SK-N-SH (cell line): ENCODE measurements around the gene MYMX. TPM values are rescaled to one million over a fixed set of nuclear protein-coding genes. Genes with fewer than 3 reads are reported as not detected.

Experiments used
- FOXM1 ChIP-seq: IDR thresholded peaks from 2 replicates; pipeline ENCODE4 v1.4.0; 2012; ENCODE audit warnings: low read depth, mild to moderate bottlenecking
- RXRA ChIP-seq: IDR thresholded peaks from 2 replicates; pipeline ENCODE4 v1.4.0; 2012; ENCODE audit warnings: low read depth, mild to moderate bottlenecking, borderline replicate concordance
- polyA plus RNA-seq, 3 experiments: library from polyadenylated mRNA; depleted of rRNA; stranded (reverse); fragments of >200 nt; gene quantifications; 2 replicates each; pipeline ENCODE4 v1.2.3, GENCODE V29; 2012
- small RNA-seq, 7 experiments: library from RNA; depleted of rRNA; stranded (forward); fragments of <200 nt; gene quantifications; one replicate each; pipeline ENCODE3, GENCODE V24; 2012

MYMX gene
- polyA plus RNA-seq, 1 of the 3 experiments (the other 2 are of a cell fraction): not detected

DNA sequence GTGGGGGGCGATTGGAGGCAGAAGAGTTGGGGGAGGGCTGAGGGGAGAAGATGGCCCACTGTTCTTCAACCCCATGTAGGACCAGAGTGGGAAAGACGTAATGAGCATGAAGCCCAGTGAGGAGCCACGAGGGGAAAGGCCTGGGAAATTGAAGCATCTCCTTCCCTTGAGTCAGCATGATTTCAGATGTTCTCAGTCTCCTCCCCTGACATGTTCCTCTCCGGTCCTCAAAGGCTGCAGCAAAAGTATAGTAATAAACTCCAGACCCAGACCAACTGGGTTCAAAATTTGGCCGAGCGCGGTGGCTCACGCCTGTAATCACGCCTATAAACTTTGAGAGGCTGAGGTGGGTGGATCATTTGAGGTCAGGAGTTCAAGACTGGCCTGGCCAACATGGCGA is 50.5 kb downstream of the MYMX start (continued):
- no peak for TF ChIP-seq FOXM1
- TF ChIP-seq RXRA: no peak

Small RNAs within 50 kb of the gene (small RNA-seq; reads per million reads assigned to genes)
- 0 reads per million in 7 experiments for gene RN7SL811P

Other genes starting within 250 kb of the MYMX start
- gene MRPL14, start 89.5 kb upstream of the MYMX start, polyA plus RNA-seq (2012; rRNA removed): 92.4 and 97.0 TPM in 2 replicates
- gene TMEM63B, start 89.4 kb upstream of the MYMX start, polyA plus RNA-seq (2012; rRNA removed): 52.7 and 63.2 TPM in 2 replicates
- gene CAPN11, start 58.1 kb upstream of the MYMX start, polyA plus RNA-seq (2012; rRNA removed): not detected in 2 replicates
- 44.5 and 49.7 TPM in 2 replicates for gene SLC29A1, start 6.7 kb downstream of the MYMX start, polyA plus RNA-seq (2012; rRNA removed)
- 843 and 1,069 TPM in 2 replicates for gene HSP90AB1, start 30.2 kb downstream of the MYMX start, polyA plus RNA-seq (2012; rRNA removed)
- 125 and 163 TPM in 2 replicates for gene SLC35B2, start 40.6 kb downstream of the MYMX start, polyA plus RNA-seq (2012; rRNA removed)
- gene NFKBIE, start 48.6 kb downstream of the MYMX start, polyA plus RNA-seq (2012; rRNA removed): 5.8 and 6.4 TPM in 2 replicates
- gene TMEM151B, start 53.5 kb downstream of the MYMX start, polyA plus RNA-seq (2012; rRNA removed): 0.05 and 0.10 TPM in 2 replicates
- gene AARS2, start 96.4 kb downstream of the MYMX start, polyA plus RNA-seq (2012; rRNA removed): 9.0 and 9.5 TPM in 2 replicates
- gene SPATS1, start 125.7 kb downstream of the MYMX start, polyA plus RNA-seq (2012; rRNA removed): not detected in 2 replicates
- gene CDC5L, start 170.8 kb downstream of the MYMX start, polyA plus RNA-seq (2012; rRNA removed): 6.0 and 7.3 TPM in 2 replicates